GM18870 (cell line): ENCODE data around the gene MAPK10.
"Not testable (repeated sequence)": the region's sequence is repeated elsewhere in the genome, so short reads cannot be mapped to it uniquely, and the experiment has no call there.

ENCODE experiments used
- ATAC-seq: cut with Tn5 transposase; IDR thresholded peaks from one replicate; pipeline ENCODE4 v1.9.1; 2021; ENCODE audit warnings: moderate library complexity; ENCODE audit not compliant: unreplicated experiment

The MAPK10 gene

GRCh38 chr4:86344127-86344526 is 15.7 kb downstream of the MAPK10 start:
- ATAC-seq: no peak

- no peak for ATAC-seq
These were observed 20.9 kb downstream of the MAPK10 start for GRCh38 chr4:86338989-86339388.

- ATAC-seq: no peak
These were observed 21.3 kb downstream of the MAPK10 start for GRCh38 chr4:86338521-86338920.

- no peak for ATAC-seq
These were observed 25.7 kb downstream of the MAPK10 start for GRCh38 chr4:86334020-86334750.

GRCh38 chr4:86333236-86333635 is 26.6 kb downstream of the MAPK10 start:
- ATAC-seq: no peak

- no peak for ATAC-seq
These were observed 28.7 kb downstream of the MAPK10 start for GRCh38 chr4:86330961-86331742.

- not testable (repeated sequence) for ATAC-seq
These were observed 29.4 kb downstream of the MAPK10 start for GRCh38 chr4:86330411-86330810.

- no peak for ATAC-seq
These were observed 30.4 kb downstream of the MAPK10 start for GRCh38 chr4:86329431-86329830.

GRCh38 chr4:86326400-86326799 is 33.5 kb downstream of the MAPK10 start:
- no peak for ATAC-seq

GRCh38 chr4:86319390-86319789 is 40.5 kb downstream of the MAPK10 start:
- no peak for ATAC-seq

- ATAC-seq: no peak
These were observed 44.3 kb downstream of the MAPK10 start for GRCh38 chr4:86315579-86315978.

GRCh38 chr4:86313656-86314055 is 46.2 kb downstream of the MAPK10 start:
- ATAC-seq: no peak

- ATAC-seq: no peak
These were observed 52.4 kb downstream of the MAPK10 start for GRCh38 chr4:86307432-86307831.

GRCh38 chr4:86306816-86307215 is 53.0 kb downstream of the MAPK10 start:
- no peak for ATAC-seq

- no peak for ATAC-seq
These were observed 57.0 kb downstream of the MAPK10 start for GRCh38 chr4:86302830-86303229.

GRCh38 chr4:86302251-86302650 is 57.6 kb downstream of the MAPK10 start:
- no peak for ATAC-seq

- no peak for ATAC-seq
These were observed 59.3 kb downstream of the MAPK10 start for GRCh38 chr4:86300516-86300915.

GRCh38 chr4:86296865-86297264 is 63.0 kb downstream of the MAPK10 start:
- ATAC-seq: no peak

- ATAC-seq: no peak
These were observed 65.0 kb downstream of the MAPK10 start for GRCh38 chr4:86294883-86295282.

GRCh38 chr4:86291180-86291579 is 68.7 kb downstream of the MAPK10 start:
- ATAC-seq: no peak

- ATAC-seq: no peak
These were observed 73.1 kb downstream of the MAPK10 start for GRCh38 chr4:86286726-86287125.

GRCh38 chr4:86283371-86283770 is 76.5 kb downstream of the MAPK10 start:
- ATAC-seq: no peak
